HS-27A (cell line): ENCODE results near the gene RAP1GDS1.

Experiments used
- DNase-seq: peaks from one replicate; pipeline ENCODE4 v3.0.0-alpha.2; 2012; ENCODE audit warnings: low read depth, missing footprints

RAP1GDS1 gene

GRCh38 chr4:98260579-98261404 is at the start of gene RAP1GDS1:
RAP1GDS1 (plus strand) TSS chr4:98261384; CDS start chr4:98261566, 182 bp downstream.
- DNase-seq, result peak; percentile 59

GRCh38 chr4:98222306-98222705 is 38.9 kb upstream of the RAP1GDS1 start:
- DNase-seq, result no peak

GRCh38 chr4:98226396-98226795 is 34.8 kb upstream of the RAP1GDS1 start:
- no peak for DNase-seq

- DNase-seq, result no peak
Observed at GRCh38 chr4:98230961-98231360, 30.2 kb upstream of the RAP1GDS1 start.

- DNase-seq, result no peak
Observed at GRCh38 chr4:98232202-98232601, 29.0 kb upstream of the RAP1GDS1 start.

GRCh38 chr4:98237204-98237603 is 24.0 kb upstream of the RAP1GDS1 start:
- DNase-seq, result no peak

- no peak for DNase-seq
Observed at GRCh38 chr4:98242063-98242462, 19.1 kb upstream of the RAP1GDS1 start.

- DNase-seq, result no peak
Observed at GRCh38 chr4:98242538-98242937, 18.6 kb upstream of the RAP1GDS1 start.

GRCh38 chr4:98245226-98245625 is 16.0 kb upstream of the RAP1GDS1 start:
- no peak for DNase-seq

- DNase-seq, result no peak
Observed at GRCh38 chr4:98248934-98249333, 12.2 kb upstream of the RAP1GDS1 start.

- no peak for DNase-seq
Observed at GRCh38 chr4:98249831-98250230, 11.4 kb upstream of the RAP1GDS1 start.

GRCh38 chr4:98253499-98253898 is 7.7 kb upstream of the RAP1GDS1 start:
- DNase-seq, result no peak

- DNase-seq, result no peak
Observed at GRCh38 chr4:98260047-98260578, 1.1 kb upstream of the RAP1GDS1 start.

- peak; percentile 14 for DNase-seq
Observed at GRCh38 chr4:98261405-98262291, 464 bp downstream of the RAP1GDS1 start.

- no peak for DNase-seq
Observed at GRCh38 chr4:98262431-98262830, 1.2 kb downstream of the RAP1GDS1 start.

- no peak for DNase-seq
Observed at GRCh38 chr4:98267498-98267897, 6.3 kb downstream of the RAP1GDS1 start.

GRCh38 chr4:98275145-98275544 is 14.0 kb downstream of the RAP1GDS1 start:
- no peak for DNase-seq

- no peak for DNase-seq
Observed at GRCh38 chr4:98283219-98284189, 22.3 kb downstream of the RAP1GDS1 start.

- DNase-seq, result no peak
Observed at GRCh38 chr4:98284640-98285046, 23.5 kb downstream of the RAP1GDS1 start.

- no peak for DNase-seq
Observed at GRCh38 chr4:98285676-98286075, 24.5 kb downstream of the RAP1GDS1 start.

- no peak for DNase-seq
Observed at GRCh38 chr4:98287328-98287727, 26.1 kb downstream of the RAP1GDS1 start.
